H1 (cell line): ENCODE measurements around the gene CTXN1.

Source experiments
- ASH2L ChIP-seq: fragments of 200-600, 300-600 bp; sonication (generic); IDR thresholded peaks from one replicate; pipeline ENCODE4 v1.7.1; 2017; ENCODE audit warnings: low read length
- BACH1 ChIP-seq: IDR thresholded peaks from 2 replicates; pipeline ENCODE4 v1.6.1; 2012; ENCODE audit warnings: low read length, improper control_type of control experiment
- CEBPB ChIP-seq: IDR thresholded peaks from 2 replicates; pipeline ENCODE4 v1.6.1; 2012; ENCODE audit warnings: low read depth, low read length
- FOSL1 ChIP-seq: IDR thresholded peaks from 2 replicates; pipeline ENCODE4 v1.6.1; 2011; ENCODE audit warnings: mild to moderate bottlenecking, low read depth, low read length, moderate library complexity; ENCODE audit not compliant: insufficient read depth
- HDAC6 ChIP-seq: IDR thresholded peaks from one replicate; pipeline ENCODE4 v1.7.1; 2012; ENCODE audit warnings: low read depth, mild to moderate bottlenecking, inconsistent platforms, low read length, moderate library complexity
- JUN ChIP-seq: IDR thresholded peaks from 2 replicates; pipeline ENCODE4 v1.6.1; 2011; ENCODE audit warnings: low read depth, mild to moderate bottlenecking, improper control_type of control experiment, low read length
- MAX ChIP-seq: IDR thresholded peaks from 2 replicates; pipeline ENCODE4 v1.6.1; 2012; ENCODE audit warnings: inconsistent platforms
- POLR2AphosphoS5 ChIP-seq: IDR thresholded peaks from 2 replicates; pipeline ENCODE4 v1.6.1; 2011; ENCODE audit warnings: low read depth, low read length
- SIX5 ChIP-seq: IDR thresholded peaks from 2 replicates; pipeline ENCODE4 v1.6.1; 2011; ENCODE audit warnings: mild to moderate bottlenecking, low read depth, low read length
- SP1 ChIP-seq: IDR thresholded peaks from 2 replicates; pipeline ENCODE4 v1.6.1; 2011; ENCODE audit warnings: low read depth, low read length
- TAF1 ChIP-seq: IDR thresholded peaks from 2 replicates; pipeline ENCODE4 v1.6.1; 2011; ENCODE audit warnings: mild to moderate bottlenecking, low read depth, low read length
- ZNF274 ChIP-seq: IDR thresholded peaks from 2 replicates; pipeline ENCODE4 v1.7.0; 2012; ENCODE audit warnings: low read length, borderline replicate concordance; ENCODE audit errors: extremely low read depth
- TF ChIP-seq, protein P1 (sequence below), 3 experiments: IDR thresholded peaks; 1 replicate in 2 of 3; 2 replicates in 1 of 3; pipeline versions ENCODE4 v1.5.1 to v1.6.1; 2011; ENCODE audit warnings: low read length in 3 of 3, mild to moderate bottlenecking in 3 of 3, inconsistent platforms in 2 of 3, low read depth in 1 of 3, moderate library complexity in 1 of 3; ENCODE audit not compliant: insufficient read depth in 1 of 3; ENCODE audit errors: control extremely low read depth in 1 of 3

DNA sequence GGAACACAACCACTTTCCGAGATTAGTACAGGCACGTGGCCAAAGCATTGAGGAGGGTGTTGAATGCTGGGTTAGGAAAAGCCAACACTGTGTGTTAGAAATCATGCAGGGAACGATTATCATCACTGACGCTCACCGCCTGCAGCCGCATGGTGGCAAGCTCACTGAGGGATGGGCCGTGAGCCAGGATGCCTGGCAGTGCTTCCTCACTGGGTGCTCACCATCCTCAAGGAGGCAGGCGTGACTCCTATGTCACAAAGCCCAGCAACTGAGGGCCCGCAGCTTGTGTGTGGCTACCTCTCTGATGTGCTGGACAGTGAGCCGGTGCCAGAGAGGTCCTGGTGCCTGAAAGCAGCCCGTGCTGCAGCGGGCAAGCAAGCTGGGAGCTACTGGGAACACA, 47.9 kb upstream of the CTXN1 start:
- TF ChIP-seq FOSL1 (no peak), POLR2AphosphoS5 (no peak), TAF1 (no peak), MAX (no peak), ZNF274 (no peak), CEBPB (no peak), SIX5 (no peak), JUN (no peak), ASH2L (no peak), SP1 (no peak), BACH1 (no peak), HDAC6 (no peak)
- TF ChIP-seq, protein P1, sequence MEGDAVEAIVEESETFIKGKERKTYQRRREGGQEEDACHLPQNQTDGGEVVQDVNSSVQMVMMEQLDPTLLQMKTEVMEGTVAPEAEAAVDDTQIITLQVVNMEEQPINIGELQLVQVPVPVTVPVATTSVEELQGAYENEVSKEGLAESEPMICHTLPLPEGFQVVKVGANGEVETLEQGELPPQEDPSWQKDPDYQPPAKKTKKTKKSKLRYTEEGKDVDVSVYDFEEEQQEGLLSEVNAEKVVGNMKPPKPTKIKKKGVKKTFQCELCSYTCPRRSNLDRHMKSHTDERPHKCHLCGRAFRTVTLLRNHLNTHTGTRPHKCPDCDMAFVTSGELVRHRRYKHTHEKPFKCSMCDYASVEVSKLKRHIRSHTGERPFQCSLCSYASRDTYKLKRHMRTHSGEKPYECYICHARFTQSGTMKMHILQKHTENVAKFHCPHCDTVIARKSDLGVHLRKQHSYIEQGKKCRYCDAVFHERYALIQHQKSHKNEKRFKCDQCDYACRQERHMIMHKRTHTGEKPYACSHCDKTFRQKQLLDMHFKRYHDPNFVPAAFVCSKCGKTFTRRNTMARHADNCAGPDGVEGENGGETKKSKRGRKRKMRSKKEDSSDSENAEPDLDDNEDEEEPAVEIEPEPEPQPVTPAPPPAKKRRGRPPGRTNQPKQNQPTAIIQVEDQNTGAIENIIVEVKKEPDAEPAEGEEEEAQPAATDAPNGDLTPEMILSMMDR (IDR thresholded peaks at IDR 0.05; ENCODE audit: control extremely low read depth in 1 of 3, insufficient read depth in 1 of 3, low read depth in 1 of 3, low read length in 3 of 3), result no peak
